Measurements from ENCODE around the gene STK16. TPM values are rescaled to one million over a fixed set of nuclear protein-coding genes. Genes with fewer than 3 reads are reported as not detected.

STK16 gene
- total RNA-seq, 2 experiments from 2014 or later = 11.2 to 14.1 TPM

DNA sequence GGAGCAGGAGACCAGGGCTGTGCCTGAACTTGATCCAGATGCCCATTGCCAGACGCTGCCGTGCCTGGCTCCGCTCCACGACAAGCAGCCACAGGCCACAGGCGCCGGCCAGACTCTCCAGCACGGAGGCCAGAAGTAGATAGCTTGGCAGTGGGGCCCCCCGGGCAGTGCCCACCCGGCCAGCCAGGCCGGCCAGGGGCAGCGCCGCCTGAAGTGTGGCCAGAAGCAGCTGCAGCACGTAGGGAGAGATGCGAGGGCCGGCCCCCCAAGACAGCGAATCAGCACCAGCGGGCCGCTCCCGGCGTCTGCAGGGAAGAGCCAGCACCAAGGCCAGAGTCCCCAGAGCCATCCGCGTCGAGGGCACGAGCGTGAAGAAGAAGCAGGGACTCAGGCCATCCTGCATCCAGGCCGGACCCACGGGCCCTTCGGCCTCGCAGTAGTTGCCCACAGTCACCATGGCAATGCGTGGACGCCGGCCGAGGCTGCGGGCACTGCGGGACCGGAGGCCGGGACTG is 27.0 kb upstream of the STK16 start:
- peaks cover 50% of the 10 kb centered on the region for H3K36me3 Mint-ChIP-seq (ENCODE audit: low read depth)
- CTCF ChIA-PET = interaction anchor here (1.0 to 2.8 kb wide), 4 partner anchors 42 to 189 kb away, joined by 3 to 16 read pairs (median 4); partner anchors contain the start of gene CNPPD1
- DNase-seq = peak in 3 of 14 experiments; percentile 12 to 36 (median 16)
- peak overlapping the region; percentile 78 for H3K27ac Mint-ChIP-seq
- no peaks in the 10 kb centered on the region for H3K9me3 ChIP-seq (ENCODE audit: control insufficient read depth in 1 of 2, insufficient read depth in 1 of 2, low read length in 2 of 2)
- peaks cover 35% of the 10 kb centered on the region for H3K36me3 ChIP-seq (ENCODE audit: insufficient read depth, low read length)
- H3K9me3 Mint-ChIP-seq = no peaks in the 10 kb centered on the region
- intact Hi-C loops (cut with DNase I, micrococcal nuclease) = loop anchor here (5.0 kb wide), 1 partner anchor 34 kb away; the partner anchor contains the start of genes TUBA4A (in 2 of the 2) and TUBA4B (in 2 of the 2)
- peaks cover 18% of the 10 kb centered on the region for H3K4me1 Mint-ChIP-seq (ENCODE audit: low read depth)
- POLR2A ChIA-PET = interaction anchor here (0.5 to 6.7 kb wide), 13 partner anchors 11 to 77 kb away, joined by 3 to 63 read pairs (median 7); partner anchors contain the start of genes ANKZF1, ATG9A, CNPPD1 and DNAJB2
- H3K4me1 ChIP-seq (ENCODE audit: insufficient read depth, low read length) = peaks cover 26% of the 10 kb centered on the region
- TF ChIP-seq CTCF (IDR thresholded peaks at IDR 0.05) = no peak
- no peaks in the 10 kb centered on the region for H3K27me3 Mint-ChIP-seq
- H3K4me3 Mint-ChIP-seq = peak overlapping the region; percentile 85
- peak; percentile 27 for ATAC-seq (ENCODE audit: poor library complexity)
- peak overlapping the region; percentile 70 for H3K4me3 ChIP-seq (ENCODE audit: low read length)
- H3K27ac ChIP-seq (ENCODE audit: low read depth in 1 of 2, low read length in 2 of 2) = no peak overlapping the region
- H3K27me3 ChIP-seq (ENCODE audit: control insufficient read depth in 1 of 2, insufficient read depth in 2 of 2, low read length in 2 of 2) = no peaks in the 10 kb centered on the region

DNA sequence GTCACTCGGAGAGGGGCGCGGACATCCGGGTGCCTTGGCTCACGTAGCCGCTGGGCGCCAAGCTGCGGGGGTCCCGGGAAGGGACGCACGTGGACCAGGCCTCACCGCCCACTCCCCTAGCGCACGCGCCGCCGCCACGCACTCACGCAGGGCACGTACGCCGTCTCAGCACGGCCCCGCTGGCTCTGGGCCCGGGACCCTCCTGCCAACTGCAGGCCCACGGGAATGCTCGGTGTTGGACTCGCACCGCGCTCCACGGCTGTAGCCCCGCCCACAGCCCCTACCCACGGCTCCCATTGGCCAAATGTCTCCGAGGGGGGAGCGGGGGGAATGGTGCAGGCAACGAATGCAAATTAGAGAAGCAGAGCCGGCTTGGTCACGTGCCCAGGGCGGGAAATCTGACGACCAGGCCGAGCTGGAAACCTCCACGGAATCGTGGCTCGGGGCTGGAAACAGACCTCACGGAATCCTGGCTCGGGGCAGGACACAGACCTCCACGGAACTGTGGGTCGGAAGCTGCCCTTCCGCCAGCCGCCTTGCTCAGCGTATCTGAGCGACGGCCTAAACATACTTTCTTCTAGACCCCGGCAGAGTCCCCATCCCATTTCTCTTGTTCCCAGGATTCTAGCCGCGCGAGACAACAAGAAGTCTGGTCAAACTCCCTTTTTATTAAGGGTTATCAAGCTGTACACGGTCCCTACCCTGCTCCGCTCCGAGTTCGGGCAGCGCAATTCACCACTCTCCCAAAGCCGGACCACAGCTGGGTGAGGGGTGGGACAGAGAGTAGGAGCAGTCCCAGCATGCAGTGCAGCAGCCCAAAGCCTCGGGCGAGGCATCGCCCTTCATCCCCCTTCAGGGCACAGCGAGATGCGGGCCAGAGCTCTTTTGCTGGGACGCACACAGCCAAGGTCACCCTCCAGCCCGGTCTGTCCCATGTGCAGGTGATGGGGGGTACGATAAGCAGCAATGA is 26.3 kb upstream of the STK16 start, which contains the start of gene ABCB6:
Gene ABCB6 (minus strand): TSS at position 227 of the 970 bp plus-strand sequence. CDS start 285 bp downstream, outside the sequence.
- H3K27ac Mint-ChIP-seq = peak within 1 kb of the TSS; percentile 78
- peak; percentile 92 for ATAC-seq (ENCODE audit: poor library complexity)
- Histone ChIP-seq H3K4me3 (ENCODE audit: low read length) (peak within 1 kb of the TSS; percentile 70), H3K9me3 (ENCODE audit: control insufficient read depth in 1 of 2, insufficient read depth in 1 of 2, low read length in 2 of 2) (no peaks in the 10 kb centered on the region), H3K4me1 (ENCODE audit: insufficient read depth, low read length) (peaks cover 26% of the 10 kb centered on the region), H3K36me3 (ENCODE audit: insufficient read depth, low read length) (peaks cover 43% of the 10 kb centered on the region), H3K27ac (ENCODE audit: low read depth in 1 of 2, low read length in 2 of 2) (peak within 1 kb of the TSS in 1 of 2 donors; percentile 56), H3K27me3 (ENCODE audit: control insufficient read depth in 1 of 2, insufficient read depth in 2 of 2, low read length in 2 of 2) (no peaks in the 10 kb centered on the region)
- peaks cover 21% of the 10 kb centered on the region for H3K4me1 Mint-ChIP-seq (ENCODE audit: low read depth)
- peak within 1 kb of the TSS; percentile 85 for H3K4me3 Mint-ChIP-seq
- no peaks in the 10 kb centered on the region for H3K27me3 Mint-ChIP-seq
- ChIA-PET CTCF (interaction anchor here (1.0 to 2.8 kb wide), 5 partner anchors 26 to 189 kb away, joined by 3 to 16 read pairs (median 4); partner anchors contain the start of genes CNPPD1, GLB1L and STK16), POLR2A (interaction anchor here (0.5 to 6.7 kb wide), 15 partner anchors 10 to 76 kb away, joined by 3 to 63 read pairs (median 6); partner anchors contain the start of genes ANKZF1, ATG9A, CNPPD1 and DNAJB2)
- no peak for TF ChIP-seq CTCF (IDR thresholded peaks at IDR 0.05)
- intact Hi-C loops (cut with DNase I, micrococcal nuclease) = loop anchor here (1.0 to 5.0 kb wide), 3 partner anchors 9 to 33 kb away; partner anchors contain the start of genes TUBA4A (in 2 of the 2), TUBA4B (in 2 of the 2), ANKZF1 (in 1 of the 2) and ATG9A (in 1 of the 2)
- peaks cover 58% of the 10 kb centered on the region for H3K36me3 Mint-ChIP-seq (ENCODE audit: low read depth)
- H3K9me3 Mint-ChIP-seq = no peaks in the 10 kb centered on the region
- DNase-seq = peak; percentile 67 to 93 (median 86)
